Stomach smooth muscle (tissue), 2 donors: ENCODE data around the gene SLX4.

ENCODE experiments used
- H3K27ac ChIP-seq: one replicate; pipeline ENCODE4 v1.7.0; 2013; ENCODE audit warnings: mild to moderate bottlenecking, low read length, inconsistent platforms
- H3K27me3 ChIP-seq, 2 donors: one replicate each; pipeline ENCODE4 v1.7.0; 2013; ENCODE audit warnings: low read length in 2 of 2; ENCODE audit not compliant: insufficient read depth in 2 of 2, control insufficient read depth in 1 of 2
- H3K36me3 ChIP-seq, 2 donors: one replicate each; pipeline ENCODE4 v1.7.0; 2013; ENCODE audit warnings: low read length in 2 of 2; ENCODE audit not compliant: control insufficient read depth in 2 of 2, insufficient read depth in 2 of 2
- H3K4me1 ChIP-seq: one replicate; pipeline ENCODE4 v1.7.0; 2013; ENCODE audit warnings: low read length; ENCODE audit not compliant: control insufficient read depth, insufficient read depth
- H3K4me3 ChIP-seq, 2 donors: one replicate each; pipeline ENCODE4 v1.7.0; 2013; ENCODE audit warnings: low read length in 2 of 2
- H3K9ac ChIP-seq, 2 donors: one replicate each; pipeline ENCODE4 v1.7.0; 2013; ENCODE audit warnings: low read length in 2 of 2, mild to moderate bottlenecking in 1 of 2
- H3K9me3 ChIP-seq, 2 donors: one replicate each; pipeline ENCODE4 v1.7.0; 2013; ENCODE audit warnings: low read length in 2 of 2; ENCODE audit not compliant: control insufficient read depth in 2 of 2
- donor health status: healthy.
- donor health status: Pancreatic carcinoma.

SLX4 gene

DNA sequence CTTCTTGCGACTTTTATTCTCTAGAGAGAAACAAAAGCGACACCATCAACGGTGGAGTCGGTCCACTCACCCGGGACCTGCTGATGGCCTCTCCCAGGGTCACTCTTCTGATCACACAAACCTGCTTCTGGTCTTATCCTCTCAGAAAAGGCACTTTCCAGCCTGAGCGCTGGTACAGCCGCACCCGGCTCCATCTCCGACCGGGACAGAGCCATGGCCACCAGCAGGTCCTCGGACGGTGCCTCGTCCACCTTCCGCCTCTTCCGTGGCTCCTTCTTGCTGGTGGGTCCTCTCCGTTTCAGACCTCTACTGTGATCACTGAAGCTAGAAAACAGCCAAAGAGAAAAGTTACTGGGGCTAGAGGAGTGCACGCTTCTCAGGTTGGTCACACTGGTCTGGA, 13.7 kb downstream of the SLX4 start:
- peaks cover 12 to 19% of the 10 kb centered on the region in 2 donors for H3K36me3 ChIP-seq

DNA sequence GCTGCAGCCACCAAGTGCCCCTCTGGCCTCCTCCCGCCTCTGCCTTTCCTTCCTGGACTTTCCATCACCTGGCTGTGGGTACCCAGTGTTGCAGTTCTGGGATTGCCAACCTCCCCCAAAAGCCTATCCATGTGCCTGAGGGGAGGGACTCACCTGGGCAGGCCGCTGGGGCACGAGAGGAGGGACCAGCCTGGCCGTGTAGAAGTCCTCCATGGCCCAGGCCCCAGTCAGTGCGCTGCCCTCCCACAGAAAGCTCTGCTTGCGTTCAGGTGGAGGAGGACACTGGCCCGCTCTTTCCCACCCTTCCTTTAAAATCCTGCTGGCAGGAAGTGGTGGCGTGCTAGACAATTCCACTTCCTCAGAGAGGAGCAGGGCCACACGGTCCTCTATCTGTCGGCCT, 14.2 kb downstream of the SLX4 start:
- Histone ChIP-seq H3K9ac (no peak overlapping the region), H3K27me3 (no peaks in the 10 kb centered on the region), H3K9me3 (no peaks in the 10 kb centered on the region), H3K27ac (no peak overlapping the region), H3K36me3 (peaks cover 14 to 15% of the 10 kb centered on the region in 2 donors), H3K4me3 (no peak overlapping the region), H3K4me1 (no peaks in the 10 kb centered on the region)

More for the DNA sequence above, 13.7 kb downstream of the SLX4 start:
- Histone ChIP-seq H3K9ac (no peak overlapping the region), H3K27ac (no peak overlapping the region), H3K9me3 (no peaks in the 10 kb centered on the region), H3K4me1 (no peaks in the 10 kb centered on the region), H3K27me3 (no peaks in the 10 kb centered on the region), H3K4me3 (no peak overlapping the region)

DNA sequence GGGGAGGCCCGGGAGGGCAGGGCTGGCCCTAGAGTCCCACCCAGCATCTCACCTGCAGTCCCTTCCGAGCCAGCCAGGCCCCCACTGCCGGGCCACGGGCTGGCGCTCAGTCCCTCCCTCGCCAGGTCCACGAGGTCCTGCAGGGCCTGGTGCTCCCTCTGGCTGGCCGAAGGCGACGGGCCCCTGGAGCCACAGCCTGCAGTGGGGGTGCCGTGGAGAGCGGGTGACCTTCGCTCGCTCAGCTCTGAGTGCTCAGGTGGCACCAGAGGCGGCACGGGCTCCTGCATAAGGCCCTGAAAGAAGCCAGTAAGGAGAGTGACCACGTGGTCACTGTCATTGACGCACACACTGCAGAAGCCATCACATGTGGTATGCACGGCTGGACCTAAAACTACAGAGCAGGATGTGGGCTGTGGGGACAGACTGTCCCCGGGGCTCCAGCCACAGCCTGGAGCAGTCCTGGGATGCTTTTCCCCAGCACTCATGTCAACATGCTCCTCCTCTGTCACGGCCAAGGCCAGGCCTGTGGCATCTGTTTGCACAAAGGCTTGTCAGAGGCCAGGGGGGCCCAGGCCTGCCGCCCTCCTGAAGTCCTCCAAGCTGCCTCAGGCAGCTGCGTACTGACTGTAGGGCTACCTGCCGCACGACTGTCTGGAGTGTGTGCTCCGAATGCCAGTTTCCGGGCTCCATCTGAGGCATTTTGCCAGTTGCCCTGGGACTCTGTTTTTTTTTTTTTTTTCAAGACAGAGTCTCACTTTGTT, 15.1 kb downstream of the SLX4 start:
- Histone ChIP-seq H3K4me1 (no peaks in the 10 kb centered on the region), H3K27me3 (no peaks in the 10 kb centered on the region), H3K36me3 (peaks cover 6 to 15% of the 10 kb centered on the region in 2 donors), H3K4me3 (no peak overlapping the region), H3K9me3 (no peaks in the 10 kb centered on the region), H3K27ac (no peak overlapping the region), H3K9ac (no peak overlapping the region)

GRCh38 chr16:3595521-3596021, 15.8 kb downstream of the SLX4 start:
- Histone ChIP-seq H3K36me3 (peaks cover 6 to 16% of the 10 kb centered on the region in 2 donors), H3K27me3 (no peaks in the 10 kb centered on the region)

GRCh38 chr16:3595110-3595486, 16.3 kb downstream of the SLX4 start:
- H3K4me3 ChIP-seq, result no peak overlapping the region
- no peaks in the 10 kb centered on the region for H3K27me3 ChIP-seq
- H3K4me1 ChIP-seq, result no peaks in the 10 kb centered on the region
- H3K9me3 ChIP-seq, result no peaks in the 10 kb centered on the region
- H3K9ac ChIP-seq, result no peak overlapping the region
- peaks cover 5 to 16% of the 10 kb centered on the region in 2 donors for H3K36me3 ChIP-seq
- H3K27ac ChIP-seq, result no peak overlapping the region

More at GRCh38 chr16:3595521-3596021, 15.8 kb downstream of the SLX4 start:
- H3K9me3 ChIP-seq, result no peaks in the 10 kb centered on the region
- no peak overlapping the region for H3K4me3 ChIP-seq
- H3K9ac ChIP-seq, result no peak overlapping the region
- no peaks in the 10 kb centered on the region for H3K4me1 ChIP-seq
- no peak overlapping the region for H3K27ac ChIP-seq

DNA sequence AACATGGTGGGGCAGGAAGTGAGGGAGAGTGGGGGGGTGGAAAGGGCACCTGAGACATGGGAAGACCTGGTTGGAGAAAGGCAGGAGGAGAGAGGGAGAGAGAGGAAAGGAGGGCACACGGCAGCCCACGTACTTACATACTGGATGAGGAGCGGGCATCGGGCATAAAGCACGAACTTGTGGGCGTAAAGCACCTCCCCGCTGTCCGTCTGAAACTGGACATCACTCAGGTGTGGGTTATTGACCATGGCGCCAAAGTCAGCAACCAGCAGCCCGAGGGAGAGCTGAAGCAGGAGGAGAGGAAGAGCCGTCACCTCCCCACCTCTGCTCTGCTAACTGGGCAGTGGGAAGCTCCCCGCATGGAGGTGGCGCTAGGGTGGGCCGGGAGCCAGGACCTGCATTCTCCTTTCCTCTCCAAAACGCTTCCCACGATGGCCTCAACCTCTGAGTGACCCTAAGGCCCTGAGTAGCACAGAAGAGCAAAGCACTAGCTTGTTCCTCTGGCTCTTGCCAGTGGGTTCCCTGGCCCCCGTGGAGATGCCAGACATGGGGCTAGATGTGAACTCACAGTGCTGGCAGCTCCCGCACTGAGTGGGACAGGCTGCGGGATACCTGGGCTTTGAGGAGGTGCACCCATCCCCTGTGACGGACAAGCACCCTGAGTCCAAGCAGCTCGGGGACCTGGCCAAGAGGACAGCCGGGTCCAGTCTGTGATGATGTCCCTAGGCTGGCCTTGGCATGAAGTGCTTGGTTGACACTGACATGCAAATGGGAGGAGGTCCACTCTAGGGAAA, 16.9 kb downstream of the SLX4 start:
- H3K27ac ChIP-seq, result no peak overlapping the region
- H3K4me3 ChIP-seq, result no peak overlapping the region
- no peaks in the 10 kb centered on the region for H3K9me3 ChIP-seq
- H3K4me1 ChIP-seq, result no peaks in the 10 kb centered on the region
- no peak overlapping the region for H3K9ac ChIP-seq
- H3K36me3 ChIP-seq, result peaks cover 0 to 13% of the 10 kb centered on the region in 2 donors
- H3K27me3 ChIP-seq, result no peaks in the 10 kb centered on the region

GRCh38 chr16:3592559-3592958, 18.8 kb downstream of the SLX4 start:
- H3K9ac ChIP-seq, result no peak overlapping the region
- no peak overlapping the region for H3K27ac ChIP-seq
- H3K4me1 ChIP-seq, result no peaks in the 10 kb centered on the region
- H3K4me3 ChIP-seq, result no peak overlapping the region
- no peaks in the 10 kb centered on the region for H3K27me3 ChIP-seq
- H3K9me3 ChIP-seq, result no peaks in the 10 kb centered on the region
- H3K36me3 ChIP-seq, result peaks cover 0 to 14% of the 10 kb centered on the region in 2 donors

GRCh38 chr16:3591991-3592390, 19.4 kb downstream of the SLX4 start:
- Histone ChIP-seq H3K27ac (no peak overlapping the region), H3K4me3 (no peak overlapping the region), H3K9me3 (no peaks in the 10 kb centered on the region), H3K36me3 (peaks cover 0 to 14% of the 10 kb centered on the region in 2 donors), H3K4me1 (no peaks in the 10 kb centered on the region), H3K9ac (no peak overlapping the region), H3K27me3 (no peaks in the 10 kb centered on the region)

- H3K9me3 ChIP-seq, result no peaks in the 10 kb centered on the region
- H3K27me3 ChIP-seq, result no peaks in the 10 kb centered on the region
- no peak overlapping the region for H3K27ac ChIP-seq
- no peak overlapping the region for H3K4me3 ChIP-seq
- peaks cover 0 to 14% of the 10 kb centered on the region in 2 donors for H3K36me3 ChIP-seq
- no peaks in the 10 kb centered on the region for H3K4me1 ChIP-seq
- H3K9ac ChIP-seq, result no peak overlapping the region
These were observed 20.0 kb downstream of the SLX4 start for GRCh38 chr16:3591436-3591803.

DNA sequence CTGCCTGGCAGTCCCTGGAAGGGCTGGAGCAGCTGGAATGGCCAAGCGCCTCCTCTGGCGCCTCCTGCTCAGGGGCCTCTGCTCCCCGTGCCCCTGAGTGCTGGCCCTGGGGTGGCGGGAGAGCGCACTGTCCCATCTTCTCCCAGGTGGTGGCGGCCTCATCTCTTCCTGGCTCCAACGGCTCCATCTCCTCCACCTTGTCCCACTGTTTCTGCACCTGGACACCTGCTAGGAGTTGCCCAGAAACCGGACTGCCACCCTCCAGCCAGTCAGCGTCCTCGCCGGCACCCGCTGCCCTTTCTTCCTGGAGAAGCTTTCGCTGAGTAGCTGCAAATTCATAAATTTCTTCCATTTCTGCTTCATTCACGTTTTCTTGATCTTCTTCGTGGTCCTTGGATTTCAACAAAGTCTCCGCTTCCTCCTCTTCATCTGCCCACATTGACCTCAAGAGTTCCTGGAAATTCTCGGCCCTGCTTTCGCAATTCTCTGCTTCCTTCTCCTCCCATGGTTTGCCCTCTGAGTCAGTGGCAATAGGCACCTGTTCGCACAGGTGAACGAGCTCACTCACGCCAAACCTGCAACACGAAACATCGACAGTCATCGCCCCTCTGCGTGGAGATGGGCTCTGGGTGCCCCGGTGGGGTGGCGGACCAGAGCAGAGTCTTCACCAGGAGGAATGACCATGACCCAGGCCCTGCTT, 20.5 kb downstream of the SLX4 start:
- Histone ChIP-seq H3K27me3 (no peaks in the 10 kb centered on the region), H3K4me1 (no peaks in the 10 kb centered on the region), H3K27ac (no peak overlapping the region), H3K9ac (no peak overlapping the region), H3K9me3 (no peaks in the 10 kb centered on the region), H3K4me3 (no peak overlapping the region), H3K36me3 (peaks cover 0 to 14% of the 10 kb centered on the region in 2 donors)
